ENCODE measurements around the gene FBLN5.

DNA sequence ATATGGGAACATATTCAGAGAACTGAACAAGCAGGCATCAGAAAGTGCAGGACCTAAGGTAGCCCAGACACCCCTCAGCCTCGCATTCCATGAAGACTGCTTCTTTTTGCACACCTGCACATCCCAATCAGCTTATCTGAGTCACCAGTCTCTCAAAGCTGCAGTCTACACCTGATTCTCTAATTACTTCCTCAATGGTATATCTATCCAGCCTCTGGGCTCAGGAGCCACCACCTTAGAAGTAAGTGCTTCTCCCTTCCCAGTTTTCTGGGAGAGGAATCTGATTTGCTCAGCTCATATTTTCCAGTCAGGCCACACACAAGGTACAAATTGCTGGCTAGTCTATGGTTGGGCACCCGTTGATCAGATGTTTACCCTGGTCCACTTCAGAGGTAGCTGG, 101.8 kb downstream of the FBLN5 start:
- TF ChIP-seq, protein P1, sequence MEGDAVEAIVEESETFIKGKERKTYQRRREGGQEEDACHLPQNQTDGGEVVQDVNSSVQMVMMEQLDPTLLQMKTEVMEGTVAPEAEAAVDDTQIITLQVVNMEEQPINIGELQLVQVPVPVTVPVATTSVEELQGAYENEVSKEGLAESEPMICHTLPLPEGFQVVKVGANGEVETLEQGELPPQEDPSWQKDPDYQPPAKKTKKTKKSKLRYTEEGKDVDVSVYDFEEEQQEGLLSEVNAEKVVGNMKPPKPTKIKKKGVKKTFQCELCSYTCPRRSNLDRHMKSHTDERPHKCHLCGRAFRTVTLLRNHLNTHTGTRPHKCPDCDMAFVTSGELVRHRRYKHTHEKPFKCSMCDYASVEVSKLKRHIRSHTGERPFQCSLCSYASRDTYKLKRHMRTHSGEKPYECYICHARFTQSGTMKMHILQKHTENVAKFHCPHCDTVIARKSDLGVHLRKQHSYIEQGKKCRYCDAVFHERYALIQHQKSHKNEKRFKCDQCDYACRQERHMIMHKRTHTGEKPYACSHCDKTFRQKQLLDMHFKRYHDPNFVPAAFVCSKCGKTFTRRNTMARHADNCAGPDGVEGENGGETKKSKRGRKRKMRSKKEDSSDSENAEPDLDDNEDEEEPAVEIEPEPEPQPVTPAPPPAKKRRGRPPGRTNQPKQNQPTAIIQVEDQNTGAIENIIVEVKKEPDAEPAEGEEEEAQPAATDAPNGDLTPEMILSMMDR (IDR thresholded peaks at IDR 0.05 in 4 of 5, conservative IDR thresholded peaks at IDR 0.05 in 1 of 5), result no peak
- TF ChIP-seq POLR2A (IDR thresholded peaks at IDR 0.05), result no peak
